Neuron (in vitro differentiated cells): ENCODE results near the gene UBE2J2.

Experiments used
- H2AFZ ChIP-seq: one replicate; pipeline ENCODE4 v1.6.1; 2013; ENCODE audit warnings: low read depth, mild to moderate bottlenecking, inconsistent platforms, low read length, moderate library complexity
- H3K27me3 ChIP-seq: one replicate; pipeline ENCODE4 v1.6.1; 2013; ENCODE audit warnings: low read length; ENCODE audit not compliant: insufficient read depth
- H3K36me3 ChIP-seq: one replicate; pipeline ENCODE4 v1.6.1; 2013; ENCODE audit warnings: low read length; ENCODE audit not compliant: insufficient read depth
- H3K4me1 ChIP-seq: one replicate; pipeline ENCODE4 v1.6.1; 2013; ENCODE audit warnings: low read length; ENCODE audit not compliant: insufficient read depth
- H3K4me3 ChIP-seq: 2 replicates; pipeline ENCODE4 v1.5.1; 2013; ENCODE audit warnings: mild to moderate bottlenecking, low read length, moderate library complexity
- H3K9me3 ChIP-seq: one replicate; pipeline ENCODE4 v1.6.1; 2013; ENCODE audit warnings: low read length

The UBE2J2 gene

GRCh38 chr1:1220197-1220596, 53.5 kb downstream of the UBE2J2 start:
- no peaks in the 10 kb centered on the region for H3K4me1 ChIP-seq
- H2AFZ ChIP-seq, result no peak overlapping the region
- no peak overlapping the region for H3K4me3 ChIP-seq
- peaks cover 62% of the 10 kb centered on the region for H3K36me3 ChIP-seq
- H3K9me3 ChIP-seq, result no peaks in the 10 kb centered on the region
- no peaks in the 10 kb centered on the region for H3K27me3 ChIP-seq

- H3K9me3 ChIP-seq, result no peaks in the 10 kb centered on the region
- peaks cover 53% of the 10 kb centered on the region for H3K36me3 ChIP-seq
- H3K4me1 ChIP-seq, result no peaks in the 10 kb centered on the region
- H3K4me3 ChIP-seq, result no peak overlapping the region
- no peak overlapping the region for H2AFZ ChIP-seq
- no peaks in the 10 kb centered on the region for H3K27me3 ChIP-seq
These were observed 54.3 kb downstream of the UBE2J2 start for GRCh38 chr1:1219341-1219740.

GRCh38 chr1:1218524-1219200, 55.0 kb downstream of the UBE2J2 start:
- peaks cover 53% of the 10 kb centered on the region for H3K36me3 ChIP-seq
- no peaks in the 10 kb centered on the region for H3K9me3 ChIP-seq
- no peak overlapping the region for H2AFZ ChIP-seq
- H3K4me1 ChIP-seq, result no peaks in the 10 kb centered on the region
- H3K27me3 ChIP-seq, result no peaks in the 10 kb centered on the region
- H3K4me3 ChIP-seq, result no peak overlapping the region

GRCh38 chr1:1217621-1218523, 55.8 kb downstream of the UBE2J2 start:
- Histone ChIP-seq H3K9me3 (no peaks in the 10 kb centered on the region), H2AFZ (no peak overlapping the region), H3K4me1 (no peaks in the 10 kb centered on the region), H3K27me3 (no peaks in the 10 kb centered on the region), H3K36me3 (peaks cover 46% of the 10 kb centered on the region), H3K4me3 (no peak overlapping the region)

GRCh38 chr1:1216770-1217620, 56.7 kb downstream of the UBE2J2 start:
- Histone ChIP-seq H3K4me1 (no peaks in the 10 kb centered on the region), H3K36me3 (peaks cover 39% of the 10 kb centered on the region), H3K27me3 (no peaks in the 10 kb centered on the region), H3K9me3 (no peaks in the 10 kb centered on the region), H3K4me3 (no peak overlapping the region), H2AFZ (no peak overlapping the region)

- Histone ChIP-seq H2AFZ (no peak overlapping the region), H3K9me3 (no peaks in the 10 kb centered on the region), H3K4me3 (no peak overlapping the region), H3K27me3 (no peaks in the 10 kb centered on the region), H3K36me3 (peaks cover 35% of the 10 kb centered on the region), H3K4me1 (no peaks in the 10 kb centered on the region)
These were observed 57.6 kb downstream of the UBE2J2 start for GRCh38 chr1:1215881-1216605.

- Histone ChIP-seq H3K27me3 (no peaks in the 10 kb centered on the region), H3K4me3 (no peak overlapping the region), H3K9me3 (no peaks in the 10 kb centered on the region), H3K4me1 (no peaks in the 10 kb centered on the region), H3K36me3 (peaks cover 30% of the 10 kb centered on the region), H2AFZ (no peak overlapping the region)
These were observed 58.5 kb downstream of the UBE2J2 start for GRCh38 chr1:1215080-1215676.

GRCh38 chr1:1213345-1214265, 60.0 kb downstream of the UBE2J2 start, which contains the start of gene TNFRSF4:
TSS of gene TNFRSF4 (minus strand) at chr1:1214153. CDS start at chr1:1214127, 26 bp downstream.
- Histone ChIP-seq H3K27me3 (no peaks in the 10 kb centered on the region), H3K4me1 (no peaks in the 10 kb centered on the region), H3K4me3 (no peak within 1 kb of the TSS), H2AFZ (no peak within 1 kb of the TSS), H3K36me3 (peaks cover 24% of the 10 kb centered on the region), H3K9me3 (no peaks in the 10 kb centered on the region)

- Histone ChIP-seq H3K36me3 (peaks cover 16% of the 10 kb centered on the region), H2AFZ (no peak overlapping the region), H3K4me1 (no peaks in the 10 kb centered on the region), H3K4me3 (no peak overlapping the region), H3K27me3 (no peaks in the 10 kb centered on the region), H3K9me3 (no peaks in the 10 kb centered on the region)
These were observed 60.8 kb downstream of the UBE2J2 start for GRCh38 chr1:1212780-1213344.

GRCh38 chr1:1211541-1212441, 61.9 kb downstream of the UBE2J2 start:
- Histone ChIP-seq H2AFZ (no peak overlapping the region), H3K4me3 (no peak overlapping the region), H3K9me3 (no peaks in the 10 kb centered on the region), H3K4me1 (no peaks in the 10 kb centered on the region), H3K36me3 (peaks cover 8% of the 10 kb centered on the region), H3K27me3 (no peaks in the 10 kb centered on the region)
